ENCODE measurements around the gene KLF5.

KLF5 gene

GRCh38 chr13:73035660-73036059, 23.1 kb upstream of the KLF5 start:
- no peak for DNase-seq (ENCODE audit: extremely low spot score)
- TF ChIP-seq, protein P1, sequence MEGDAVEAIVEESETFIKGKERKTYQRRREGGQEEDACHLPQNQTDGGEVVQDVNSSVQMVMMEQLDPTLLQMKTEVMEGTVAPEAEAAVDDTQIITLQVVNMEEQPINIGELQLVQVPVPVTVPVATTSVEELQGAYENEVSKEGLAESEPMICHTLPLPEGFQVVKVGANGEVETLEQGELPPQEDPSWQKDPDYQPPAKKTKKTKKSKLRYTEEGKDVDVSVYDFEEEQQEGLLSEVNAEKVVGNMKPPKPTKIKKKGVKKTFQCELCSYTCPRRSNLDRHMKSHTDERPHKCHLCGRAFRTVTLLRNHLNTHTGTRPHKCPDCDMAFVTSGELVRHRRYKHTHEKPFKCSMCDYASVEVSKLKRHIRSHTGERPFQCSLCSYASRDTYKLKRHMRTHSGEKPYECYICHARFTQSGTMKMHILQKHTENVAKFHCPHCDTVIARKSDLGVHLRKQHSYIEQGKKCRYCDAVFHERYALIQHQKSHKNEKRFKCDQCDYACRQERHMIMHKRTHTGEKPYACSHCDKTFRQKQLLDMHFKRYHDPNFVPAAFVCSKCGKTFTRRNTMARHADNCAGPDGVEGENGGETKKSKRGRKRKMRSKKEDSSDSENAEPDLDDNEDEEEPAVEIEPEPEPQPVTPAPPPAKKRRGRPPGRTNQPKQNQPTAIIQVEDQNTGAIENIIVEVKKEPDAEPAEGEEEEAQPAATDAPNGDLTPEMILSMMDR (IDR thresholded peaks at IDR 0.05; ENCODE audit: control extremely low read depth, extremely low read depth, low read depth, missing control alignments), result no peak
- ChIA-PET CTCF (interaction anchor here (0.8 to 1.9 kb wide), 3 partner anchors 11 to 228 kb away, joined by 3 to 4 read pairs (median 4); no protein-coding TSS in a partner anchor), POLR2A (no interaction called here)

DNA sequence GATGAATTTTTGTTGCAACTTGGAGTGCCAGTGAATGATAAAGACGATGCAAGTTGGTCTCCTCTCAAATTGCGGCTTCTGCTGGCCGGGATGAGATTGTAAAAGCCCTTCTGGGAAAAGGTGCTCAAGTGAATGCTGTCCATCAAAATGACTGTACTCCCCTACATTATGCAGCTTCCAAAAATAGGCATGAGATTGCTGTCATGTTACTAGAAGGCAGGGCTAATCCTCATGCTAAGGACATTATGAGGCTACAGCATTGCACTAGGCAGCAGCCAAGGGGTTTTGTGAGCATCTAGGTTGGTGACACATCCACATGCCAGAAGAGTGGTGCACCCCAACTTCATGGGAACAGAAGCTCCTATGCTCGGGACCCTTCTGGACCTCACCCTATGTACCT, 22.2 kb upstream of the KLF5 start:
- DNase-seq (ENCODE audit: extremely low spot score), result no peak
- POLR2A ChIA-PET, result no interaction called here
- CTCF ChIA-PET, result interaction anchor here (1.5 to 1.9 kb wide), 2 partner anchors 12 to 21 kb away, joined by 4 read pairs; no protein-coding TSS in a partner anchor
- TF ChIP-seq, protein P1 (IDR thresholded peaks at IDR 0.05; ENCODE audit: control extremely low read depth, extremely low read depth, low read depth, missing control alignments), result no peak

DNA sequence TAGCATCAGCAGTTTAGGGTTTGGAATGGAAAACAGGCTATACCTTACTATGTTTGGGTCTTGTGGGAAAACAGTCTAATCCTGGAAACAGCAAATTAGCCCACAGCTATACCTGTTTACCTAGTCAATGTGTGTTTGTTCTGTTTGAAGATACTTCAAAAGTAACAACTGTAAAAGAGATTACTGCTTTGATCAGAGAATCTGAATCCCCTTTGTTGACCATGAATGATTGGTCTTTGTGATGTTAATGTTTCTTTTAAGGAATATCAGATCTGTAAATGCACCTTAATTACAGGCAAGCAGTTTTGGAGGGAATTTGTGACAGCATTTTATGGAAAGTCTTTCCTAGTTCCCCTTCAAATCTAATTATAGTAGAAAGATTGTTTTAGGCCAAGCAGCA, 20.7 kb upstream of the KLF5 start:
- TF ChIP-seq, protein P1 (IDR thresholded peaks at IDR 0.05; ENCODE audit: control extremely low read depth, extremely low read depth, low read depth, missing control alignments), result no peak
- ChIA-PET CTCF (interaction anchor here (0.9 kb wide), 1 partner anchor 11 kb away, joined by 3 read pairs; no protein-coding TSS in a partner anchor), POLR2A (no interaction called here)
- DNase-seq (ENCODE audit: extremely low spot score), result no peak

DNA sequence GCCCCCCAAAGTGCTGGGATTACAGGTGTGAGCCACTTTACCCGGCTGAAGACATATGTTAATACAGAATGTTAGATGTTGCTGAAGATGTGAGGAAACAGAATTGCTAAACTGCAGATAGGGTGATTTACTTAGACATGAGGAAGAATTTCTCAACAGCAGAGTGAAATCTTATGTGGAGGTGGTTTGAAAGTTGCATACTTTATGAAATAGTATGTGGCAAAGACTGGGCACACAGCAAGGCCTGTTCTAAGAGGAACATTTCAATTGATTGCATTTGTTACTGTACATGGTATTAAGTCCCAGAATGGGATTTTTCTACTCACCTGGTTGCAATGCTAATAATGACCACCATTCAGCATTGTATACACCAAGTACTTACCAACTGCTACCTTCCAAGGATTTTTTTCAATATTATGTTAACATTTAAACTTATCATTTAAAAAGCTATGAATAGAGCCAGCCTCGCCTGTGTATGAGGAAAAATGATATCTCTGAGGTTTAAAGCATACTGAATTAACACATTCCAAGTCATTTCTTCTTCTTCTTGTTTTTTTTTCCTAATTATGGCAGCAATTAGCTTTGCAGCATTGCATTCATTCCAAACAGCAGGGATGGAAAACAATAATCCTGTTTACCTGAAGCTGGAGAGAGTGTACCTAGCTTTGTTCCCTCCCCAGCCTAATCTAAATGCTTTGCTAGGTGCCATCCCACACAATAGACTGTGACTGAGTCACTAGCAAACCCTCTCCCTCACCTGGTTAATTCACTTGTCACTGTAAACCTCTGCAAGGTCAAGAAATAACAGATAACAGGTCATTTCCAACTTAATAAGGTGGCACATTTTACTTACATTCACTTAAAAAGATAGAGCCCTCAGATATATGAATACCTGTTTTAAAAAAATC, 19.4 kb upstream of the KLF5 start:
- TF ChIP-seq, protein P1 (IDR thresholded peaks at IDR 0.05; ENCODE audit: control extremely low read depth, extremely low read depth, low read depth, missing control alignments), result no peak
- ChIA-PET POLR2A (no interaction called here), CTCF (interaction anchor here (0.9 to 1.7 kb wide), 3 partner anchors 12 to 17 kb away, joined by 3 to 6 read pairs (median 3); no protein-coding TSS in a partner anchor)
- no peak for DNase-seq (ENCODE audit: extremely low spot score)

- ChIA-PET CTCF (interaction anchor here (0.8 to 1.7 kb wide), 3 partner anchors 9 to 16 kb away, joined by 3 to 6 read pairs (median 3); no protein-coding TSS in a partner anchor), POLR2A (no interaction called here)
- DNase-seq (ENCODE audit: extremely low spot score), result no peak
- TF ChIP-seq, protein P1 (IDR thresholded peaks at IDR 0.05; ENCODE audit: control extremely low read depth, extremely low read depth, low read depth, missing control alignments), result no peak
Observed at GRCh38 chr13:73040484-73040883, 18.3 kb upstream of the KLF5 start.

DNA sequence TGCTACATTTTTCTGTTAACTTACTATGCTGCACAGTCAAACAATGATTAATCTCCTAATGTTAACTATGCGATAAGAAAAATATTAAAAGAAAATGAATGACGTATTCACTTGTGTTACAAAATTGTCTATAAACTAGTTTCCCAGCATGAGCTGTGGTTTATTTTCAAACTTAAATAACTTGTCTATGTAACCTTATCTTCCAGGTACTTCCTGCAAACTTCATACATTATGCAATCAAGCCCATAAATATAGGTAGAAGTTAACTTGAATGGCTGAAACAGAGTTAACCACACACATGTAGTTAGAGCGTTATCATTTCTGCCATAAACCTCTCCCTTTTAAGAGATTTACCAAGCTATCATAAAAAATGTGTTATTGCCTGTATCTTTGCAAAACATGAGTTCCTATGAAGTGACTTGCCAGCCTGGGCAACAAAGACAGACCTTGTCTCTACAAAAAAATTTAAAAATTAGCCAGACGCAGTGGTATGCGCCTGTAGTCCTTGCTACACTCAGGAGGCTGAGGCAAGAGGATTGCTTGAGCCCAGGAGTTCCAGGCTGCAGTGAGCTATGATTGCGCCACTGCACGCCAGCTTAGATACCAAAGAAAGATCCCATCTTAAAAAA, 17.7 kb upstream of the KLF5 start:
- DNase-seq (ENCODE audit: extremely low spot score), result no peak
- CTCF ChIA-PET, result interaction anchor here (0.8 to 1.7 kb wide), 2 partner anchors 10 to 14 kb away, joined by 3 to 6 read pairs; no protein-coding TSS in a partner anchor

More for the DNA sequence above, 17.7 kb upstream of the KLF5 start:
- TF ChIP-seq, protein P1 (IDR thresholded peaks at IDR 0.05; ENCODE audit: control extremely low read depth, extremely low read depth, low read depth, missing control alignments), result no peak
- POLR2A ChIA-PET, result interaction anchor here (0.6 kb wide), 1 partner anchor 259 kb away, joined by 4 read pairs; no protein-coding TSS in a partner anchor

All from GM10248 (cell line).